Colon (tissue), 2 donors: Measurements from ENCODE around the gene SPOPL.
"Not testable (repeated sequence)": the region's sequence is repeated elsewhere in the genome, so short reads cannot be mapped to it uniquely, and the experiment has no call there.

Source experiments
- FAIRE-seq: peaks from 2 replicates; lab custom pipeline; 2012; peaks lifted over from hg19 to GRCh38; lab: Jason Lieb, UNC
- donor health status: control.
- donor health status: control.

SPOPL gene

GRCh38 chr2:138494265-138494966, 7.2 kb upstream of the SPOPL start:
- no peak for FAIRE-seq

DNA sequence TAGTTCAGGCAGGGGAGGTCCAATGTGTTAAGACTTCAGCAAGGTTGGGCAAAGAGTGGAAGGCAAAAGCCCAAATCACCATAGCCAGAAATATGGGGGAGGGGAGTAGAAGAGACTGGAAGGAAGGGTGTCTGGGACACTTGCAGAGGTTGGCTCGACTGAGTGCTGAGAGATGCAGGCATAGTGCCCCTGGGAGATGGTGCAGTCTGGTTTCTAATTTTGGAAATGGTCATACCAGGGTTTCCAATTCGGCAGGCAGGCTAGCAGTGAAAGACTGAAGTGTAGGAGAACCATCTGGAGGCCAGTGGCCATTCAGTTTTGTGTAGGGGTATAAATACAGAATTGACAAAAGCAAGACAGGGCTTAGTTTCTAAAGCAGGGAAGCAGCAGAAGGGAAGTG, 6.2 kb upstream of the SPOPL start:
- no peak for FAIRE-seq

DNA sequence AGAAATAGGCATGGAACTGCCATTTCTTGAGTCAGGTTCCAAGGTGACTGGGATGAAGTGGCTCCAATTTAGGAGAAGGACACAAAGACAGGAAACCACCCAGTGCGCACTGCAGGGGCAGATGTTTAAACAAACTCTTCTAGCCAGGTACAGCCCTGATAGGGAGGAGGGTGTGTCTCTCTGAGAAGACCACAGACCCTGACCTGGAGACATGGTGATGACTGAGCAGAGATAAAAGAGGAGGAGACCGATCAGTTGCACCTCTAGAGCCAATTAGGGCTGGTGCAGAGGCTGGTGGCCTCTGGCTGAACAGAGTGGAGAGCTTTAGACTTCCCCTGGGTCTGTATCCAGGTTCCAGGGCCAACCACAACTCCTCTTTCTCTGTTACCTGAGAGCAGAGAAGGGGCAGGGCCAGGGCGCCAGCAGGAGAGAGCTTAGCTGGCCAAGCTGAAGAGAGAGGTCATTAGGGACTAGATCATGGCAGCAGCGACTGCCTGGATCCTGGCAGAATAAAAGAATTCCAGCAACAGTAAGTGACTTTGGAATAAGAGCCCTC, 5.4 kb upstream of the SPOPL start:
- FAIRE-seq = no peak

GRCh38 chr2:138497294-138497693, 4.3 kb upstream of the SPOPL start:
- no peak for FAIRE-seq

GRCh38 chr2:138499684-138500083, 1.9 kb upstream of the SPOPL start:
- no peak for FAIRE-seq

GRCh38 chr2:138500592-138501424, 762 bp upstream of the SPOPL start:
- no peak for FAIRE-seq

GRCh38 chr2:138502255-138503086, 901 bp downstream of the SPOPL start:
- no peak for FAIRE-seq

DNA sequence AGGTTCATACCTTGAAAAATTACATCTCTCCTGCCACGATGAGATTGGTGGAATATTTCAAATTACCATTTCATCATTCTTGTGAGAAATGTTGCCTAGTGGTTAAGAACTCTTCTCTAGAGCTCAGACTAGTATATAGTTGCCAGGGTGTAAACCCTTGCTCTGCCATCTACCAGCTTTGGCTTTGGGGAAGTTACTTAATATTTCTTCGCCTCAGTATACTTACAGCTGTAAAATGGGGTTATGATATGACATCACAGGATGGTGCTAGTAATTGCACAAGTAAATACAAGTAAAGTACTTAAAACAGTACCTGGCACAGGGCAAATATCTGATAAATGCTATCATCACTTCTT, 1.5 kb downstream of the SPOPL start:
- FAIRE-seq = no peak

DNA sequence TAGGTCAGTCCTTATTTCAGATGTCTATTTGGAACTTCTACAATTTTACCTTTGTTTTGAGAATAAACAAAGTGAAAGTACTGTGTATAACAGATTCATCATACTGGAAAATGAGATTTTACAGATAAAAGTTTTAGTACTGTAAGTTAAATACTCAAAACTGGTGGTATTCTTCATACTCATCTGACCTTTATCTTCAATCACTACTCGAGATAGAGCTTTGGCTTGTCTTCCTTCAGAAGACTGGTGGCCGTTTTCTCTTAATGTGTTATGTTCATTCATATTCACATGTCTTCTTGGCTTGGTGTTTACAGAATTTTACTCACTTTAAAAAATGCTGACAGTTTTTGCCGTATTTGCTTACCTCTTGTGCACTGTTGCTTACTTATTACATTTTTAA, 2.1 kb downstream of the SPOPL start:
- no peak for FAIRE-seq

DNA sequence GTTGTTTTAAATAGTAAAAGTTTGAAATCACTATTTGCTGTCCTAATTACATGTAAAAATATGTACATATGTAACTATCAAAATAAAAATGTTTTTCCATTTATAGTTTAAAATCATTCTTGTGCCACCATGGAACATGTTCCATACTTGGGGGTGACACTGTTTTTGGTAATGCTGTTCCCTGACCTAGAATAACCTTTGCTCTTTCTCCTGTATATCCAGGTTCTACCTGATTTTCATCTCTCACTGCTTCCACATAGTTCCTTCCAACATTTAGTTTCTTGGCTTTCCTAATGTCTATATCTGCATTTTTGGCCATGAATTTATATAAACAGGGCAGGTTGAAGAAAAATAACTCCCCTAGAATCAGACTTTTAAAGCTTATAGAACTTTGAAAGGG, 2.5 kb downstream of the SPOPL start:
- FAIRE-seq = no peak

DNA sequence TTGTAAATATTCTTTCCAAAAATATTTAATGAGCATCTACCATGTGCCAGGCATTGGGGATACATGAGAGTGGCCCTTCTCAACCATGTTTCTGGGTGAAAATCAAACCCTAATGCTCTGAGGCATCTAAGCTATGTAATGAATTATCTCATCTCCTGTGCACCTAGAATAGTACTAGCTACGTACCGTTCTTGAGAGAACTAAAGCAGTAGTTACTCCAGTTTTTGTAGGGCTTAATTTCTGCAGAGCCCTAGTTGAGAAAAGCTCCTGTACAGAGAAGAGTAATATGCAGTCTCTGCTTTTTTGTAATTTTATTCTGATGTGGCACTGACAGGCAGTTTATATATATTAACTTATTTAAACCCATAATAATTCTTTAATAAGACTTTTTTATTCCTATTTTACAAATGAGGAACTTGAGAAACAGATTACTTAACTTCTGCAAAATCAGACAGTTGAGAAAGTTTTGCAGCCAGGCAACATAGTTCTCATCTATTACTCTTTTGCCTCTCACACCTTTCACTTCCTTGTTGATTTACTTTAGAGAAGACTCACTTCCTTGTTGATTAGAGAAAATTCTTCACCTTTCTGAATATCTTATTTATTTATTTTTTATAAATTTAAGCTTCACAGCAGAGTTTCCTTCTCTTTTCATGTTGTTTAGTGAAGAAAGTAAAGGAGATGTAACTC, 3.1 kb downstream of the SPOPL start:
- peak; percentile 45 for FAIRE-seq

DNA sequence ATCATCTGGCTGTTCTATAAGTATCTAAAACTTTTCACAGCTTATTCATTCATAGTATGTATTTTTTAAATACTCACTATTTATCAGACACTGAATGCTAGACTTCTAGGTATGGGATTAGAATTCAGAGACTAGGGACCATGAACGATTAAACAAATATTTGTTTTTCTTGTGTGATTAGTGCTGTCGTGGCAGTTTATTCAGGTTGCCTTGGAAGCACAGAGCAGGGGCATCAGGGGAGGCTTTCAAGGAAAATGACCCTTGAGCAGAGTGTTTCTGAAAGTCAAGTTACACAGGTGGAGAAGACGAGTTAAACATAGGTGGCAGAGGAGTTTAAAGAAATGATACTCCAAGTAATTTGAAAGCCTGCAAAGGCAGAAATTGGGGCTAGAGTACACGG, 5.7 kb downstream of the SPOPL start:
- no peak for FAIRE-seq

DNA sequence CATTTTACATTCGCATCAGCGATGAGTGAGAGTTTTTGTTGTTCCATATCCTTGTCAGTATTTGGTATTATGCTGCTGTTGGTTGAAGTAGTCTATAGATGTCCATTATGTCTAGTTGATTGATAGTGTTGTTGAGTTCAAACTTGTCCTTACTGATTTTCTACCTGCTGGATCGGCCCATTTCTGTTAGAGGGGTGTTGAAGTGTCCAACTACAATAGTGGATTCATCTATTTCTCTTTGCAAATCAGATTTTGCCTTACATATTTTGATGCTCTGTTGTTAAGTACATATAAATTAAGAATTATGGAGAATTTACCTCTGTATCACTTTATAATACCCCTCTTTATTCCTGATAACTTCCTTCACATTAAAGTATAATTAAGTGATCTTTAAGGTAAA, 8.7 kb downstream of the SPOPL start:
- no peak for FAIRE-seq

GRCh38 chr2:138512672-138513071, 11.1 kb downstream of the SPOPL start:
- no peak for FAIRE-seq

- no peak for FAIRE-seq
Observed at GRCh38 chr2:138514173-138514572, 12.6 kb downstream of the SPOPL start.

DNA sequence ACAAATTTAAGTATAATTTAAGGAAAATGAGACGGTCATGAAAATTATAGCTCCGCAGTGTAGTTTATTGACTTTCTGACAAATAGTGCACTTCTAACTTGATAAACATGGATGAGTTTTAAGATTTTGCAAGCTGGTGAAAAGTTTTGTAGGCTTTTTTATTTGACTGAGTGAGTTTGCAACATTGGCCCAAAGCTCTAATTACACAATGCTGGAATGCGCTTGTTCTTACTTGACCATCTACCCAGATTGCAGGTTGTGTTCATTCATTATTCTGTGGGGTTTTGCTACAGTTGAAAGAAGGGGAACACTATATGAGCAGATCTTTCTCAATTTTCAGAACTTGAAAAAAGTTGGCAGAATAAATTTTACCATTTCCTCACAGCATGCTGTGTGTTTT, 13.5 kb downstream of the SPOPL start:
- no peak for FAIRE-seq

DNA sequence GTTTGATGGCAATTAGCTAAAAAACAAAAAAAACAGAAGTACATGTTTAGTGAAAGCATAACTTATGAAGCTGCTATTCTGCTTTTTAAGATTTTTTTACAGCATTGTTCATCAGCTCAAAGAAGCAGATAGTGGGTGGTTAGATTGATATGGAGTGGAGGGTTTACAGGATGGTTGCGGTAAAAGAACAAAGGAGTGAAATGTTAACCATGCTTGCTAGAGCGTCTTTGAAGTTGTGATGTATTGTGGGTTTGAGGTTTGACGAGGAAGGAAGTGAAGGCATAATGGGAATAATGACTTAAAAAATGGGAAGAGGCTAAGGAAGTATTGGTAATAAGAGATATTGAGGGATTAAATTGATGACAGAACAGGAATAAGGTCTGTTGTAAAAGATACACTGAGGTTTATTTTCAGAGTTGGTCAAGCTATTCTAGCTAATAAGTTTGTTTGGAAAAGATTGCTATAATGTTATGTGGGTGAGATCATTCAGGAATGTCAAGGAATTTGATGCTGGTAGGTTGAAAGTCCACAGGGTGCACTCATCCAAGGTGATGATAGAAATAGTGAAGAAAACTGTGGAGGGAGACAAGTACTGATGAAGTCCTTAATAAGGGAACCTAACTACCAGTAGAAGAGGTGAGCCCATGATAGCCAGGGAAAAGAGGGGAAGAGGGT, 14.6 kb downstream of the SPOPL start:
- FAIRE-seq = no peak

DNA sequence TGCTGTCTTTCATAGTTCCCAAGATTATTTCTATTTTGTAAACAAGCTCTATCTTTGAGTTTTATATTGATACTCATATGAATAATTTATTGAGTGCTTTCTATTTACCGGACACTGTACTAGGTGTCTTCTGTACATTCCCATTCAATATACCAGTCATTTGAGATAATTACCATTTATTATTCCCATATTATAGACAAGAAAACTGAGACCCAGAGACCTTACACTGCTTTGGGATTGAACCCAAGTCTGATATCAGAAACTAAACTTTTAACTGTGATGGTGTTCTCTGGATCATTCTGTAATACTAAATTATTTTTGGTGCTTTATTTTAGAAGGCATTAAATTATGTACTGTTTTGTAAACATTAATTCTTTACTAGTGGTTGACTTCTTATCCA, 17.3 kb downstream of the SPOPL start:
- FAIRE-seq = no peak

DNA sequence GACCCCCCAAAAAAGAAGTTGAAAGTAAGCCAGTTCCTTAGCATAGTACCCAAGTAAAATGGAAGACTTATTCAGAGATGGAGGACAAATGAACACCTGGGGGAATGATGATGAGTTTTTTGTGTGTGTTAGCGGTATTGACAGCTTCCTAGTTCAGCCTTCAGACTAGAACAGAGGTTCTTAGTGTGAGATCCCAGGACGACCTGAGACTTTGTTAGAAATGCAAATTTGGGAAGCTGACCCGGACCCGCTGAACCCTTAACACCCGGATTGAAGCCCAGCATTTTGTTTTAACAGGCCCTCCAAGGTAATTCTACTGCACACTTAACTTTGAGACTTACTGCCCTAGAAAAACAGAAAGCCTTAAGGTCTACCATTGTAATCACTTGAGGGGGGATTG, 20.3 kb downstream of the SPOPL start:
- FAIRE-seq = no peak

DNA sequence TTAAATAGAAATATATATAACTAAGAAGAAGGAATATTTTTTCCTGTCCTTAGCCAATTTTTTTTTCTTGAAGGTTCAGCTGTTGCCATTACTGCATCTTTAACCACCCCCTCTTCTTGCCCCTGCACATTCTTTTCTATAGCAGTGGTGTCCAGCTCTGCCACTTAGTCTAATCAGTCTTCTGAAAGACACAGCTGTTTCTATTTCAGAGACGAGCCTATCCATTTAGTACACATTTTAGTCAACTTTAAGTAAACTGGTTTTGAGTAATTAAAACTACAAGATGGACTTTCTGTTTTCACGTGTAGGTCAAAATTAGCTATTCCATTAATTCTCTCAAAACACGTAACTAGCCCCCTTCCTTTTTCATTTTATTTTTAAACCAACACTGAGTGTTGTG, 21.0 kb downstream of the SPOPL start:
- no peak for FAIRE-seq

- not testable (repeated sequence) for FAIRE-seq
Observed at GRCh38 chr2:138523018-138523672, 21.6 kb downstream of the SPOPL start.
